GM10847 (cell line): ENCODE data around the gene LRRK2.

Experiments
- POLR2A ChIP-seq: IDR thresholded peaks from 2 replicates; pipeline ENCODE4 v1.6.1; 2011; ENCODE audit not compliant: insufficient read length; ENCODE audit errors: extremely low read depth

Gene LRRK2

DNA sequence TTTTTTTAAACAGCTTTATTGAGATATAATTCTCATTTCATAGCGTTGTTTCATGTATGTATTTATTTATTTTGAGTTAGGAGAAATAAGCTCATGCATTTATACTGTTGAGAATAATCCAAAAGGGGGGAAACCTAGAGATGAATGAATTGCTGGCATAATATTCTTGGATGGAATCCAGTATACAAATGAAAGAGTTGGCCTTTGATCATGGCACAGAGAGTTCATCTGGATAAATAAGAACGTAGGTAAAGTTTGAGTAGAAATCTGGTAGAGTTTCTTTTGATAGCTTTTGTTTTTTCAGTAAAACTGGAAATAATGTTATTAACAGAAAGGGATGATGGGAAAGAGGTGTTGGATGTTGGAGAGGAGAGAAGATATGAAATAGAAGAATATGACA lies 166.2 kb downstream of the LRRK2 start:
- no peak for TF ChIP-seq POLR2A

DNA sequence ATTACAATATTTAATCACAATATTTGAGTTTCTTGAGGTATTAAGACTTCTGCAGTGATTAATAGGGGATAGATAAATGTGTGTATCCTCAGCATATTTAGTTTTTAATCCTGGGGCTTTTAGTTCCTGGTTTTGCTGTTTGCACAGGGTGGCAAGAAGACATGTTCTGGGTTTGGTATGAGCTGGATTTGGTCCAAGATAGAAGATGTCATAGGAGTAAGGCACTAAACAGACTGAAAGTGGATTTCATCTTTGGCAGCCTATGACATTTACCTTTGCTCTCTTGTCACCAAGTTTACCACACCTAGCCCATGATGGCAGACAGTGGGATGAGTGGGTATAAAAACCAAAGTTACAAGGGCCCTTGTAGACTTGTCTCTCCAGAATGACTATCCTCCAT lies 168.2 kb downstream of the LRRK2 start:
- TF ChIP-seq POLR2A, result no peak

DNA sequence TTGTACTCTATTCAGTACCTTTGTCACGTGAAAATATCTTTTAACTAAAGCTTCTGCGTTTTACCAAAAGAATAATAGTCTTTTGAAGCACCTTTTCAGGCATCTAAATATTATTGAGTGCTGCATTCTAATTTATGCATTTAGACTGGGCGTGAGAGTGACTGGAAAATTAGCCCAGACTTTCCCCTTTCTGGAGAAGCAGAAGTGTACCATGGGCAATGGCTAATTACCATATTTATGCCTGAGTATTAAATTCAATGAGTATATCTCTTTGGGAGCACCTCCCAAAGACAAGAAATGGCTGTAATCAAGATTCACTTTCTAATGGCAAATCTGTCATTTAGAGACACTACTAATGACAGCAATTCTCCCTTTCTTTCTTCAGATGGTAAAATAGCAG lies 174.9 kb downstream of the LRRK2 start:
- no peak for TF ChIP-seq POLR2A

DNA sequence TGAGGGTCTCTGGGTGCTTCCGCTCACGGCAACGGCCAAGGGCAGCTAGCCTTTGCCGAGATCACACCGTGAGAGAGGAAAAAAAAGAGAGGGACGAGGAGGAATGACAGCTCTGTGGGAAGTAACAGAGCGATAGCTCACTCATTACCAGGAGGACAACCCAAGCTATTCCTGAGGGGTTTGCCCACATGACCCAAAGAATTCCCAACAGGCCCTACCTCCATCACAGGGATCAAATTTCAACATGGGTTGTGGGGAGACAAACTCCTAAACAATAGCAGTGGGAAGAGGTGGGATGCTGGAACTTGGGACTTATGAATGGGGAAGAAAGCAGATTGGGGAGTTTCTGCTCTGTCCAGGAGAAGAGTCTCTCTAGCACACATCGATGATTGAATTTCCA lies 180.6 kb downstream of the LRRK2 start:
- TF ChIP-seq POLR2A, result no peak
